Measurements from ENCODE around the gene CD180.

DNA sequence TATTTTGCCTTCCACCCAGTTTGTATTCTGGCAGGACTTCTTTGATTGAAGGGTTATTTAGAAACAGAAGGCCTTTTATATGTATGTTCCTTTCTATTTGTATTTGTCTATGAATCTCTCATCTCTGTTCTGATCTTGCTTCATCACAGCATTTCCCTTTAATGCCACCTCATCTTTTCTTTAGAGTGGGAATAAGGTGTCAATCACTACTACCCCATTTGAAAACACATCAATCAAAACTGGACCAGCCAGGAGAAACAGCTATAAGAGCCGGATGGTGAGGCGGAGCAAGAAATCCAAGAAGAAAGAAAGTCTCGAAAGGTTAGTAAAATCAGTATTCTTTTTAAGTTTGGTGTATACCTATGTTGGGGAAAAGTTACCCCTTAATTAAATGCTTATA is 36.3 kb downstream of the CD180 start:
- no peak for TF ChIP-seq EZH2phosphoT487 (IDR thresholded peaks at IDR 0.05; ENCODE audit: insufficient read depth, low read depth)
- TF ChIP-seq EZH2 (IDR thresholded peaks at IDR 0.05; ENCODE audit: insufficient read depth, poor library complexity, severe bottlenecking) = no peak
